ENCODE measurements around the gene DENND2C.

Gene DENND2C

DNA sequence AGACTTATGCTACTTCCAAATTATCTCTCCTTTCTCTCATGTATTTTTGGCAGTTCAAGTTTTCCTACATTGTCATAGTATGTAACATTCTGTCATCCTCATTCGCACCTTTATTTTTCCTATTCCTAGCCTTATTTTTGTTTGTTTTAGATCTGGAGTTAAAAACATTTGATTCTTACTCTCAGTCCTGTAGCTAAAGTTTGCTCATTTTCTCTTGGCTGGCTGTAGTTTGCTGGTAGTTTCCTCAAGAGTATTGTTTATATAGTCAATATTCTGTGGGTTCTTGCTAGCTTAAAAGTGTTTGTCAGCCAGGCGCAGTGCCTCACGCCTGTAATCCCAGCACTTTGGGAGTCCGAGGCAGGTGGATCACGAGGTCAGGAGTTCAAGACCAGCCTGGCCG, 129.0 kb downstream of the DENND2C start:
- no peak for DNase-seq

DNA sequence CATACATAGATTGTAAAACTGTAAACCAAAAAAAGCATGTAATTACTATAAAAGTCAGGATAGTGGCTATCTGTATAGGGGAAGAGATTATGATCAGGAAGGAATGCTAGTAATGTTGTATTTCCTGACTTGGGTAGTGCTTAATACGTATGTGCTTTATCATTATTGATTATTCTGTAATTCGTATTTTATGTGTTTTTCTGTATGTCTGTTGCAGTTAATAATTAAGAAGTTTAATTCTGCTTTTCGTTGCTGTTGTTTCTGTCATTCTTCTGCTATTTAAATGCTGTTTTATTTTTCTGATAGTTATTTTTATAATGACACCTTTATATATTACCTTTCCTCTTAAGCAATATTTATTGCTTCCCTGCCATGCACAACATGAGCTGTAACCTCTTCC, 129.6 kb downstream of the DENND2C start:
- DNase-seq, result no peak

DNA sequence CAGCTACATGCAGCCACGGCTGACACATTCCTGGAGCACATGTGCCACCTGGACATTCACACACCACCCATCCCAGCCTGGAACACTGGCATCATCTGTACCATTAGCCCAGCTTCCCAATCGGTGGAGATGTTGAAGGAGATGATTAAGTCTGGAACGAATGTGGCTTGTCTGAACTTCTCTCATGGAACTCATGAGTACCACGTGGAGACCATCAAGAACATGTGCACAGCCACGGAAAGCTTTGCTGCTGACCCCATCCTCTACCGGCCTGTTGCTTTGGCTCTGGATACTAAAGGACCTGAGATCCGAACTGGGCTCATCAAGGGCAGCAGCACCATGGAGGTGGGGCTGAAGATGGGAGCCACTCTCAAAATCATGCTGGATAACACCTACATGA, 133.8 kb downstream of the DENND2C start:
- DNase-seq, result no peak

DNA sequence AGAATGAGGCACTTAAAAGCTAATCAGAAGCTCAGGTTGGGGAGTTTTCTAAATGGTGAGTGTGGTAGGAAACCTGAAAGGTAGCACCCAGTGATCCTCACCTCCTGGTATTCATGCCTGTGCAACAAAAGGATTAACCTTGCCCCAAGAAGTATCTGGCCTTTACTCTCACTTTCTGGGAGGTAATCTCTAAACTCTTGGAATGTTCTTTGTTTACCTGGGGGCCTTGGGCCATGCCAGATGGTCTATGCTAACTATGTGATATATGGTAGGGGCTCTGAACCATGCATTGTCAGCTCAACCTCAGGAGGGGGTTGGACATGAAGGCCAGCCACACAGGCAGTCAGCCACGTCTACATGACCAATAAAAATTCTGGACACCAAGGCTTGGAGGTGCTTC, 134.4 kb downstream of the DENND2C start:
- DNase-seq, result no peak
